GM12878 (cell line): Measurements from ENCODE around the gene IGF1R. TPM values are rescaled to one million over a fixed set of nuclear protein-coding genes. Genes with fewer than 3 reads are reported as not detected.

Experiments
- BACH1 ChIP-seq: fragments of 450-650 bp; IDR thresholded peaks from 2 replicates; pipeline ENCODE4 v1.6.1; 2017; ENCODE audit warnings: mild to moderate bottlenecking, borderline replicate concordance
- BHLHE40 ChIP-seq, 2 experiments: fragments of 450-650 bp in 1 of 2; IDR thresholded peaks; 2 replicates each; pipeline ENCODE4 v1.6.1; 2011 to 2017; ENCODE audit warnings: low read depth in 2 of 2, borderline replicate concordance in 1 of 2, improper control_type of control experiment in 1 of 2, low read length in 1 of 2, mild to moderate bottlenecking in 1 of 2
- E4F1 ChIP-seq: fragments of 450-650 bp; IDR thresholded peaks from 2 replicates; pipeline ENCODE4 v1.6.1; 2018; ENCODE audit warnings: borderline replicate concordance, mild to moderate bottlenecking; ENCODE audit not compliant: partially characterized antibody
- MYB ChIP-seq: fragments of 150-350 bp; IDR thresholded peaks from 2 replicates; pipeline ENCODE4 v1.6.1; 2014; ENCODE audit warnings: mild to moderate bottlenecking, low read depth, low read length, borderline replicate concordance
- NFIC ChIP-seq: IDR thresholded peaks from 2 replicates; pipeline ENCODE4 v1.6.1; 2012; ENCODE audit warnings: low read depth, mild to moderate bottlenecking, inconsistent platforms, low read length, moderate library complexity
- NFXL1 ChIP-seq: fragments of 450-650 bp; IDR thresholded peaks from 2 replicates; pipeline ENCODE4 v1.6.1; 2017; ENCODE audit warnings: antibody characterized with exemption, mild to moderate bottlenecking, borderline replicate concordance
- NFYB ChIP-seq: IDR thresholded peaks from 2 replicates; pipeline ENCODE4 v1.6.1; 2011; ENCODE audit warnings: low read depth, mild to moderate bottlenecking, low read length, improper control_type of control experiment, moderate library complexity; ENCODE audit not compliant: insufficient read depth
- PAX5 ChIP-seq: IDR thresholded peaks from 2 replicates; pipeline ENCODE4 v1.6.1; 2011; ENCODE audit warnings: low read depth, low read length, borderline replicate concordance
- SKIL ChIP-seq: fragments of 450-650 bp; IDR thresholded peaks from 2 replicates; pipeline ENCODE4 v1.6.1; 2017; ENCODE audit warnings: mild to moderate bottlenecking, low read depth, inconsistent platforms; ENCODE audit not compliant: poor library complexity, severe bottlenecking
- polyA plus RNA-seq, 11 experiments: library from polyadenylated mRNA; depleted of rRNA in 4 of 11; unstranded in 6 of 11; stranded (reverse) in 5 of 11; fragments of >200 nt; fragmentation: Nextera tagmentation in 4 of 11; fragmentation: Illumina TruSeq in 1 of 11; extraction: Ambion mirVana in 4 of 11; extraction: Trizol in 1 of 11; gene quantifications; 1 replicate in 1 of 11; 2 replicates in 10 of 11; pipeline versions ENCODE4 v1.2.1 to v1.2.3, GENCODE V29; 2011 to 2016; ENCODE audit warnings: inconsistent platforms in 2 of 11, missing spikeins in 2 of 11, low read depth in 1 of 11
- total RNA-seq, 4 experiments: library from RNA; depleted of rRNA in 3 of 4; stranded (reverse); fragments of >200 nt in 3 of 4; fragmentation: Illumina TruSeq in 1 of 4; extraction: Trizol in 1 of 4; gene quantifications; 2 replicates each; pipeline versions ENCODE4 v1.2.1 to v1.2.3, GENCODE V29; 2013 to 2021
- TF ChIP-seq, protein P1 (sequence below): fragments of 450-650 bp; IDR thresholded peaks from 2 replicates; pipeline ENCODE4 v1.6.1; 2017; ENCODE audit warnings: mild to moderate bottlenecking, moderate library complexity
- TF ChIP-seq, protein P2 (sequence below): fragments of 450-650 bp; IDR thresholded peaks from 2 replicates; pipeline ENCODE4 v1.6.1; 2017; ENCODE audit warnings: mild to moderate bottlenecking, moderate library complexity
- TF ChIP-seq, protein P3 (sequence below): fragments of 450-650 bp; IDR thresholded peaks from 2 replicates; pipeline ENCODE4 v1.6.1; 2018; ENCODE audit warnings: mild to moderate bottlenecking, low read depth, moderate library complexity; ENCODE audit not compliant: partially characterized antibody

Gene IGF1R
- total and polyA plus RNA-seq, 10 of the 15 experiments (the other 5 are each of a cell fraction or from before 2014, with no cell fraction given) = 0.03 to 2.7 (median 0.66) TPM

GRCh38 chr15:98952381-98952803, 304.1 kb downstream of the IGF1R start (continued):
- TF ChIP-seq BACH1 = peak; percentile 62; the same call in 1 of the 2 replicates
- TF ChIP-seq E4F1 = no peak
- TF ChIP-seq NFIC = peak; percentile 63
- no peak for TF ChIP-seq NFYB
- TF ChIP-seq MYB = 0 out of 2 replicates have a peak, but pooled peaks have one; percentile 20
- no peak for TF ChIP-seq NFXL1
- TF ChIP-seq SKIL = peak; percentile 74
- peak; percentile 59 to 81; a peak in 3 of 4 replicates for TF ChIP-seq BHLHE40 (IDR thresholded peaks at IDR 0.05; ENCODE audit: borderline replicate concordance in 1 of 2, low read depth in 2 of 2, low read length in 1 of 2)
- TF ChIP-seq, protein P1, sequence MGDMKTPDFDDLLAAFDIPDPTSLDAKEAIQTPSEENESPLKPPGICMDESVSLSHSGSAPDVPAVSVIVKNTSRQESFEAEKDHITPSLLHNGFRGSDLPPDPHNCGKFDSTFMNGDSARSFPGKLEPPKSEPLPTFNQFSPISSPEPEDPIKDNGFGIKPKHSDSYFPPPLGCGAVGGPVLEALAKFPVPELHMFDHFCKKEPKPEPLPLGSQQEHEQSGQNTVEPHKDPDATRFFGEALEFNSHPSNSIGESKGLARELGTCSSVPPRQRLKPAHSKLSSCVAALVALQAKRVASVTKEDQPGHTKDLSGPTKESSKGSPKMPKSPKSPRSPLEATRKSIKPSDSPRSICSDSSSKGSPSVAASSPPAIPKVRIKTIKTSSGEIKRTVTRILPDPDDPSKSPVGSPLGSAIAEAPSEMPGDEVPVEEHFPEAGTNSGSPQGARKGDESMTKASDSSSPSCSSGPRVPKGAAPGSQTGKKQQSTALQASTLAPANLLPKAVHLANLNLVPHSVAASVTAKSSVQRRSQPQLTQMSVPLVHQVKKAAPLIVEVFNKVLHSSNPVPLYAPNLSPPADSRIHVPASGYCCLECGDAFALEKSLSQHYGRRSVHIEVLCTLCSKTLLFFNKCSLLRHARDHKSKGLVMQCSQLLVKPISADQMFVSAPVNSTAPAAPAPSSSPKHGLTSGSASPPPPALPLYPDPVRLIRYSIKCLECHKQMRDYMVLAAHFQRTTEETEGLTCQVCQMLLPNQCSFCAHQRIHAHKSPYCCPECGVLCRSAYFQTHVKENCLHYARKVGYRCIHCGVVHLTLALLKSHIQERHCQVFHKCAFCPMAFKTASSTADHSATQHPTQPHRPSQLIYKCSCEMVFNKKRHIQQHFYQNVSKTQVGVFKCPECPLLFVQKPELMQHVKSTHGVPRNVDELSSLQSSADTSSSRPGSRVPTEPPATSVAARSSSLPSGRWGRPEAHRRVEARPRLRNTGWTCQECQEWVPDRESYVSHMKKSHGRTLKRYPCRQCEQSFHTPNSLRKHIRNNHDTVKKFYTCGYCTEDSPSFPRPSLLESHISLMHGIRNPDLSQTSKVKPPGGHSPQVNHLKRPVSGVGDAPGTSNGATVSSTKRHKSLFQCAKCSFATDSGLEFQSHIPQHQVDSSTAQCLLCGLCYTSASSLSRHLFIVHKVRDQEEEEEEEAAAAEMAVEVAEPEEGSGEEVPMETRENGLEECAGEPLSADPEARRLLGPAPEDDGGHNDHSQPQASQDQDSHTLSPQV = peak; percentile 64; the same call in 1 of the 2 replicates
- TF ChIP-seq, protein P2, sequence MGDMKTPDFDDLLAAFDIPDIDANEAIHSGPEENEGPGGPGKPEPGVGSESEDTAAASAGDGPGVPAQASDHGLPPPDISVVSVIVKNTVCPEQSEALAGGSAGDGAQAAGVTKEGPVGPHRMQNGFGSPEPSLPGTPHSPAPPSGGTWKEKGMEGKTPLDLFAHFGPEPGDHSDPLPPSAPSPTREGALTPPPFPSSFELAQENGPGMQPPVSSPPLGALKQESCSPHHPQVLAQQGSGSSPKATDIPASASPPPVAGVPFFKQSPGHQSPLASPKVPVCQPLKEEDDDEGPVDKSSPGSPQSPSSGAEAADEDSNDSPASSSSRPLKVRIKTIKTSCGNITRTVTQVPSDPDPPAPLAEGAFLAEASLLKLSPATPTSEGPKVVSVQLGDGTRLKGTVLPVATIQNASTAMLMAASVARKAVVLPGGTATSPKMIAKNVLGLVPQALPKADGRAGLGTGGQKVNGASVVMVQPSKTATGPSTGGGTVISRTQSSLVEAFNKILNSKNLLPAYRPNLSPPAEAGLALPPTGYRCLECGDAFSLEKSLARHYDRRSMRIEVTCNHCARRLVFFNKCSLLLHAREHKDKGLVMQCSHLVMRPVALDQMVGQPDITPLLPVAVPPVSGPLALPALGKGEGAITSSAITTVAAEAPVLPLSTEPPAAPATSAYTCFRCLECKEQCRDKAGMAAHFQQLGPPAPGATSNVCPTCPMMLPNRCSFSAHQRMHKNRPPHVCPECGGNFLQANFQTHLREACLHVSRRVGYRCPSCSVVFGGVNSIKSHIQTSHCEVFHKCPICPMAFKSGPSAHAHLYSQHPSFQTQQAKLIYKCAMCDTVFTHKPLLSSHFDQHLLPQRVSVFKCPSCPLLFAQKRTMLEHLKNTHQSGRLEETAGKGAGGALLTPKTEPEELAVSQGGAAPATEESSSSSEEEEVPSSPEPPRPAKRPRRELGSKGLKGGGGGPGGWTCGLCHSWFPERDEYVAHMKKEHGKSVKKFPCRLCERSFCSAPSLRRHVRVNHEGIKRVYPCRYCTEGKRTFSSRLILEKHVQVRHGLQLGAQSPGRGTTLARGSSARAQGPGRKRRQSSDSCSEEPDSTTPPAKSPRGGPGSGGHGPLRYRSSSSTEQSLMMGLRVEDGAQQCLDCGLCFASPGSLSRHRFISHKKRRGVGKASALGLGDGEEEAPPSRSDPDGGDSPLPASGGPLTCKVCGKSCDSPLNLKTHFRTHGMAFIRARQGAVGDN = peak; percentile 50; the same call in 1 of the 2 replicates
- TF ChIP-seq, protein P3, sequence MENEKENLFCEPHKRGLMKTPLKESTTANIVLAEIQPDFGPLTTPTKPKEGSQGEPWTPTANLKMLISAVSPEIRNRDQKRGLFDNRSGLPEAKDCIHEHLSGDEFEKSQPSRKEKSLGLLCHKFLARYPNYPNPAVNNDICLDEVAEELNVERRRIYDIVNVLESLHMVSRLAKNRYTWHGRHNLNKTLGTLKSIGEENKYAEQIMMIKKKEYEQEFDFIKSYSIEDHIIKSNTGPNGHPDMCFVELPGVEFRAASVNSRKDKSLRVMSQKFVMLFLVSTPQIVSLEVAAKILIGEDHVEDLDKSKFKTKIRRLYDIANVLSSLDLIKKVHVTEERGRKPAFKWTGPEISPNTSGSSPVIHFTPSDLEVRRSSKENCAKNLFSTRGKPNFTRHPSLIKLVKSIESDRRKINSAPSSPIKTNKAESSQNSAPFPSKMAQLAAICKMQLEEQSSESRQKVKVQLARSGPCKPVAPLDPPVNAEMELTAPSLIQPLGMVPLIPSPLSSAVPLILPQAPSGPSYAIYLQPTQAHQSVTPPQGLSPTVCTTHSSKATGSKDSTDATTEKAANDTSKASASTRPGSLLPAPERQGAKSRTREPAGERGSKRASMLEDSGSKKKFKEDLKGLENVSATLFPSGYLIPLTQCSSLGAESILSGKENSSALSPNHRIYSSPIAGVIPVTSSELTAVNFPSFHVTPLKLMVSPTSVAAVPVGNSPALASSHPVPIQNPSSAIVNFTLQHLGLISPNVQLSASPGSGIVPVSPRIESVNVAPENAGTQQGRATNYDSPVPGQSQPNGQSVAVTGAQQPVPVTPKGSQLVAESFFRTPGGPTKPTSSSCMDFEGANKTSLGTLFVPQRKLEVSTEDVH = no peak
- TF ChIP-seq PAX5 = peak; percentile 93; the same call in 1 of the 2 replicates
